ENCODE results near the gene MLC1. TPM values are rescaled to one million over a fixed set of nuclear protein-coding genes. Genes with fewer than 3 reads are reported as not detected.

The MLC1 gene
- total RNA-seq, 1 donor from 2014 or later: 0.66 TPM

DNA sequence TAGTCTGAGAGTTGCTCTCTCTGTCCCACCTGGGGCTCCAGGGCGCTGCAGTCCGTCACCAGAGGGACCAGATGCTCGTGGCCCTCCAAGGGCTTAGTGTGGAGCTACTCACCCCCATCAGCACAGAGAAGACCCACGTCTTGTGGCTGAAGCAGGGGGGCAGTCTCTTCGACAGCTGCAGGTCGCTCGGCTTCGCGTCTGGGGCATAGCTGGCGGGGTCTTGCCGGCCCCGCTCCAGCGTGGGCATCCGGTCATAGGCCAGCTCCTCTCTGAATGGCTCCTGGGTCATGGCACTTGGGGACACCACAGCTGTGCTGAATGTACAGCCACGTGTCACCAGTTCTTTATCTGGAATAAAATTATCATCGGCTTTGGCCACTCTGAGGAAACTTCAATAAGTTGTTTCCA, 608 bp downstream of the MLC1 start:
- Histone ChIP-seq H3K27me3 (ENCODE audit: low read depth) (no peaks in the 10 kb centered on the region), H3K9me3 (replicated peaks) (peaks cover 1% of the 10 kb centered on the region), H3K27ac (replicated peaks) (no peak overlapping the region), H3K4me3 (no peak overlapping the region), H3K36me3 (no peaks in the 10 kb centered on the region), H3K4me1 (no peaks in the 10 kb centered on the region)
- TF ChIP-seq, protein P1, sequence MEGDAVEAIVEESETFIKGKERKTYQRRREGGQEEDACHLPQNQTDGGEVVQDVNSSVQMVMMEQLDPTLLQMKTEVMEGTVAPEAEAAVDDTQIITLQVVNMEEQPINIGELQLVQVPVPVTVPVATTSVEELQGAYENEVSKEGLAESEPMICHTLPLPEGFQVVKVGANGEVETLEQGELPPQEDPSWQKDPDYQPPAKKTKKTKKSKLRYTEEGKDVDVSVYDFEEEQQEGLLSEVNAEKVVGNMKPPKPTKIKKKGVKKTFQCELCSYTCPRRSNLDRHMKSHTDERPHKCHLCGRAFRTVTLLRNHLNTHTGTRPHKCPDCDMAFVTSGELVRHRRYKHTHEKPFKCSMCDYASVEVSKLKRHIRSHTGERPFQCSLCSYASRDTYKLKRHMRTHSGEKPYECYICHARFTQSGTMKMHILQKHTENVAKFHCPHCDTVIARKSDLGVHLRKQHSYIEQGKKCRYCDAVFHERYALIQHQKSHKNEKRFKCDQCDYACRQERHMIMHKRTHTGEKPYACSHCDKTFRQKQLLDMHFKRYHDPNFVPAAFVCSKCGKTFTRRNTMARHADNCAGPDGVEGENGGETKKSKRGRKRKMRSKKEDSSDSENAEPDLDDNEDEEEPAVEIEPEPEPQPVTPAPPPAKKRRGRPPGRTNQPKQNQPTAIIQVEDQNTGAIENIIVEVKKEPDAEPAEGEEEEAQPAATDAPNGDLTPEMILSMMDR (IDR thresholded peaks at IDR 0.05; ENCODE audit: borderline replicate concordance): no peak
- DNase-seq: no peak
- intact Hi-C loops (cut with micrococcal nuclease): no loop called here

DNA sequence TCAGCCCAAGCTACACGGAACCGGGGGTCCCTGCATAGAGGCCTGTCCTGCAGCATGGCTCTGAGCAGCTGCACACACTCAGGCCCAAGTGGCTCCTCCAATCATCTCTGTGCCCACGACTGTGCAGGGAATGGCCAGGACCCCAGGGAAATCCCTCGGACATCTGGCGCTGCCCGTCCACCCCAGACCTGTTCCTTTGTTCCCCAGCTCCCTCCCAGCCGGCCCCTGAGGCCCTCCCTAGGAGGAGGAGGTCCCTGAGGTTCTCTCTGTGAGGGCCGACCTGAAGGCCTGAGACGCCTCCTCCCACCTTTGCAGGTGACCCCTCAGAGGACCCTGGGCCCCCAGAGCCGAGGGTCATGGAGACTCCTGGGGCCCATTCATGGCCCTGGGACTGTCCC, 1.1 kb downstream of the MLC1 start:
- intact Hi-C loops (cut with micrococcal nuclease): no loop called here

DNA sequence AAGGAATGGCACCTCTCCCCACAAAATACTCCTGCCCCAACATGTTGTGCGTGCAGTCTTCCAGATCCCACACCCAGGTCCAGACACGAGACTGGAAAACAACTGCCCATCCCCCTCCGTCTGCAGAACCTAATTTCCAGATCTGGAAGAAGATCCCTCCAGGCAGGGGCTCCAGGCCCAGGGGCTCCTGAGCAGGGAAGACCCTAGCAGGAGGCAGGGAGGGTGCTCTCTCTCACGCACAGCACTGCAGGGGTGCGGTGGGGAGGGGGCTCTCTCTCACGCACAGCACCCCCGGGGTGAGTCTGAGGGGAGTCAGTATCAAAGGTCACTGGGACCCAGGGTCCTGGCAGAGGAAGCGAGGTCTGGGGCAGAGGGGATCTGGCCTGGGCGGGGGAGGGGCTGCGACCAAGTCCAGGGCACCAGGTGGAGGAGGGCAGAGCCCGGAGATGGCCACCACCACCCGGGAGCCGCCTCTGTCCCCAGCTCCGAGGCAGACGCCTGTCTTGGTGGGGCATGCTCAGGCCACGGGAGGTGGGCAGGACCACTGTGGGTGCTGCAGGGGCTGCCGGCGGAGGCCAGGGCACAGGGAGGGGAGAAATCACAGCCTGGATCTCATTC, 1.7 kb downstream of the MLC1 start:
- no peak overlapping the region for H3K27ac ChIP-seq (replicated peaks)
- H3K36me3 ChIP-seq: no peaks in the 10 kb centered on the region
- intact Hi-C loops (cut with micrococcal nuclease): no loop called here
- H3K4me1 ChIP-seq: no peaks in the 10 kb centered on the region
- H3K4me3 ChIP-seq: no peak overlapping the region
- no peaks in the 10 kb centered on the region for H3K9me3 ChIP-seq (replicated peaks)
- H3K27me3 ChIP-seq (ENCODE audit: low read depth): peaks cover 6% of the 10 kb centered on the region
- TF ChIP-seq, protein P1 (IDR thresholded peaks at IDR 0.05; ENCODE audit: borderline replicate concordance): no peak
- no peak for DNase-seq

More for the DNA sequence above, 1.1 kb downstream of the MLC1 start:
- Histone ChIP-seq H3K27me3 (ENCODE audit: low read depth) (peaks cover under 1% of the 10 kb centered on the region), H3K4me3 (no peak overlapping the region), H3K9me3 (replicated peaks) (no peaks in the 10 kb centered on the region), H3K36me3 (no peaks in the 10 kb centered on the region), H3K27ac (replicated peaks) (no peak overlapping the region), H3K4me1 (no peaks in the 10 kb centered on the region)
- TF ChIP-seq, protein P1 (IDR thresholded peaks at IDR 0.05; ENCODE audit: borderline replicate concordance): no peak
- no peak for DNase-seq

DNA sequence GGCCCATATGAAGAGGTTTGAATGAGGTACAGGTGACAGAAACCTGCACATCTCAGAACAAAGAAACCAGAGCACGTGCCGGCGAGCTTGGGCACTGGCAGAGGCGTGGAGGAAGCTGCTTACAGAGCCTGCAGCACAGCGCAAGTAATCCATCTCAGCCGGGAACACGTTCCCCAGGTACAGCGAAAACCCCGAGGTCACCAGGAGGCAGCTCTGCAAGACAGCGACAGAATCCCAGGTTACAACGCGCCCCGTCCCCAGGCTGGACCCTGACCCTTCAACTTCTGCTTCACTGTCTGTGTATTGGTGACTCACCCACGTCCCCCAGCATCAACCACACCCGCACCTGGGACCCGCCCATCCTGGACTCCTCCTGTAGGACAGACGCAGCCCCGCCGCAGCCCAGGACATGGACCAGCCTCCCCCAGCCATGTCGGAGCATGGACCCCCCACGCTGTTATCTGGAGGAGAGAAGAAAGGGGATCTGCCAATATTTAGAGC, 2.2 kb downstream of the MLC1 start:
- H3K36me3 ChIP-seq: no peaks in the 10 kb centered on the region
- H3K27ac ChIP-seq (replicated peaks): no peak overlapping the region
- no peak overlapping the region for H3K4me3 ChIP-seq
- H3K4me1 ChIP-seq: no peaks in the 10 kb centered on the region
- TF ChIP-seq, protein P1 (IDR thresholded peaks at IDR 0.05; ENCODE audit: borderline replicate concordance): no peak
- peaks cover 10% of the 10 kb centered on the region for H3K27me3 ChIP-seq (ENCODE audit: low read depth)
- intact Hi-C loops (cut with micrococcal nuclease): no loop called here
- no peak for DNase-seq
- no peaks in the 10 kb centered on the region for H3K9me3 ChIP-seq (replicated peaks)

DNA sequence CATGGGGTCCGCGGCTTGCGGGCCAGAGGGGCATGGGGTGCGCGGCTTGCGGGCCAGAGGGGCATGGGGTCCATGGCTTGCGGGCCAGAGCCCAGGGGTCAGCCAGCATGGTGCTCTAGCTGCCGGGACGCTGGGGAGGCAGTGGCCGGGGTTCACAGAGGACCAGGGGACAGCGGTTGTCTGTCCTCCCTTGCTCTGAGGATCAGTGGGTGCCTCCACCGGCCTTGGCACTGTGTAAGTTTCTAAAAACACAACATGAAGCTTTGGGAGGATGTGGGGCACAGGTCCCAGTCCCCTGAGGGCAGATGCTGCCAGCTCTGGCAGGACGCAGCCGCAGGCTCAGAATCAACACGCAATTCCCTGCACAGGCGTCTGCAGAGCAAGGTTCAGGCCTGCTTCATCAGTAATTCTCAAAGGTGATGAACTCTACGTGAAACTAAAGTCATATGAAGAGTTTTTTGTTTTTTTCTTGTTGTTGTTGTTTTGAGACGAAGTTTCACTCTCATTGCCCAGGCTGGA, 3.0 kb downstream of the MLC1 start:
- peaks cover 16% of the 10 kb centered on the region for H3K27me3 ChIP-seq (ENCODE audit: low read depth)
- no peak overlapping the region for H3K27ac ChIP-seq (replicated peaks)
- H3K36me3 ChIP-seq: no peaks in the 10 kb centered on the region
- H3K4me3 ChIP-seq: no peak overlapping the region
- H3K9me3 ChIP-seq (replicated peaks): no peaks in the 10 kb centered on the region
- no peak for DNase-seq
- H3K4me1 ChIP-seq: no peaks in the 10 kb centered on the region
- intact Hi-C loops (cut with micrococcal nuclease): no loop called here
- TF ChIP-seq, protein P1 (IDR thresholded peaks at IDR 0.05; ENCODE audit: borderline replicate concordance): no peak

Measured in left ventricle myocardium inferior (tissue), 1 donor.